Activated T-helper 1 cell treated with anti-CD3 and anti-CD28 coated beads, Interleukin-2, amount 50 U/mL, for 16 hours (primary cell): ENCODE data around the gene MBNL1.
"Not testable (repeated sequence)": the region's sequence is repeated elsewhere in the genome, so short reads cannot be mapped to it uniquely, and the experiment has no call there.

ENCODE experiments used
- DNase-seq, 2 donors: peaks; one replicate each; pipeline ENCODE4 v3.0.0-alpha.2; 2020; ENCODE audit warnings: low read depth in 1 of 2, low spot score in 1 of 2

MBNL1 gene

DNA sequence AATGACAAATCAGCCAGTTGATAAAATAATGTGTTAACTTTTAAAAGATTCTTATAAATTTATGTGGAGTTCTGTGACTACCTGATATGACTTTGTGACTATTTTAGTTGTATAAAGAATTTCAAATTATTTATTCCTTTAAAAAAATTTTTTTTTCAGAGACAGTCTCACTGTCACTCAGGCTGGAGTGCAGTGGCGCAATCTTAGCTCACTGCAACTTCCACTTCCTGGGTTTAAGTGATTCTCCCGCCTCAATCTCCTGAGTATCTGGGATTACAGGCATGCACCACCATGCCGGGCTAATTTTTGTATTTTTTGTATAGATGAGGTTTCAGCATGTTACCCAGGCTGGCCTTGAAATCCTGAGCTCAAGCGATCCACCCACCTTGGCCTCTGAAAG, 48.5 kb downstream of the MBNL1 start:
- no peak for DNase-seq

GRCh38 chr3:152317956-152318355, 49.2 kb downstream of the MBNL1 start:
- DNase-seq, result no peak

- DNase-seq, result no peak
Measured at GRCh38 chr3:152318512-152318911, 49.8 kb downstream of the MBNL1 start.

GRCh38 chr3:152319256-152319655, 50.5 kb downstream of the MBNL1 start:
- no peak for DNase-seq

DNA sequence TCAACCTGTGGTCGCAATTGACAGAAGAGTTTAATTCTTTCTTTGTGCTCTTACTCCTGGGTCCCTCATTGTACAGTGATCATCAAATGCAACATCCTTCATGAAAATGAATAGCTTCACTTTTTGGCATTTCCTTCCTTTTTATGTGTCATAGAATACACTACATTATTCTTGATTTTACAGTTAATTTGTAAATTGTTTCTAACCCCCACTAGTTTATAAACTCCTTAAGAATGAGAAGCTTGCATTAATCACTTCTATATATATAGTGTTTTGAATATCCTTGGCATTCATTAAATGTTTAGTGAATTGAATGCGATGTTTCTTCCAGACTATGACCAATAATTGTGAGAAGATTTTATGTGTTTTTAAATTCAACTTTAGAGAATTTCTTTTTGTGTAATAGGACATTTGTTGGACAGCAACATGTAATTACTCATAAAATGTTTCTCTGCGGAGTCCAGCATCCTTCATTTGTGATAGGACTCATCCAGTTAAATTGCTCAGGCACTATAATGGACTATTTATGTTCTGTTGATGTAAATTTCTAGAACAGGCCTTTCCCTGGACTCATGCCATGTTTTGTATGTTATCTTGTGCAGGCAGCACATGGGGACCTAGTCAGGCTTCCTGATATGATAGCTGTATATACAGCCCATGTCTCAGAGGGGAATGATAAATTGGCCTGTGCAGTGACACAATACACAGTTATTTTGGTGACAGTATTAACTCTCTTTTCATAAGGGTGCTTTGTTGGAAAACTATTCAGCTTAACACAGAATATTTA, 51.3 kb downstream of the MBNL1 start:
- DNase-seq, result no peak

DNA sequence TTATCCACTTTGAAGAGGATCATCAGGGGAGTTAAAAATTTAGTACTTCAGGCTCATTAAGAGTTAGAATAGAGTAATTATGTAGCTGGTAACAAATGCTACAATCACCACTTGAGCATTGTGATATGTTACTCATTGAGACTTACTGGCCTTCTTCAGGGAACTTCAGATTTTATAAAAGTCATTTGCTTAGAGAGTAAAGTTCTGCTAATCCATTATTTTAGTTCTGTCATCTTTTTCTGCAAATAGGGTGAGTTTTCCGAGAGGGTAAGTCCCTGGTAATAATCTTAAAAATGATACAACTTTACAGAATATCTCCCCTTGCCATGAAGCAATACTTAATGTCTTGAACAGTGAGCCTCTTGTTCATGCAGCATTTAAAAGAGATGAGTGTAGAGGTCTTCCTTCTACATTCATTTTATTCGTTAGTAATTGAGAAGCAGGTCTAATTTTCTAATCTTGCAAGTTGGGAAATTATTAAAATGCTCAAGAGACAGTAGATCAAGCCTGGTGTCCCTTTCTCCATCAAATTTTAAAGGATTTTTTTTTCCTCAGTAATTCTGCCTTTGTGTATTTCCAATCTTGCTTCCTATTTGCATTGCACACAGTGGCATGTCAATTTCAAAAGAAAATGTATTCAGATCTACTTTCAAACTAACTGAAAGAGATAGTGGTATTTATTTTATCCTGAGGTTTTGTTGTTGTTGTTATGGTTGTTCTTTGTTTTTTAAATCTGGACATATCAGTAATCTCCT, 52.6 kb downstream of the MBNL1 start:
- DNase-seq, result no peak

GRCh38 chr3:152321955-152322377, 53.2 kb downstream of the MBNL1 start:
- DNase-seq, result no peak

GRCh38 chr3:152322756-152323155, 54.0 kb downstream of the MBNL1 start:
- DNase-seq, result no peak

DNA sequence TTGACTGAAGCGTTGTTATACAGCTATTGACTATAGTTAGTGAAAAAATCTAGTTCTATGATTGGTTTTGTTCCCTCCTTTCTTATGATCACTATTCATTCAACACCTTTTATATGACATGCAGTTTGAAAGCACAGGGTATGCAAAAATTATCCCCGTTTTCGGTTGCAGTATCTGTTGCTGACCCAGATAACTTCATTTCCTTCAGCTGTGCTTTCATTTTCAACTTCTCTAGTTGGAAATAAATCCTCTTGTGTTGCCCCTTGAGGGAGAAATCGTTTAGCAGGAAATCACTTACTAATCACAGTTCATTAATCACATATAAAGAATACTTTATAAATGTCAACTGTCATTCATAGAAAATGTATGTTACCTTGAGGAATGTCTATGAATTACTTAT, 55.1 kb downstream of the MBNL1 start:
- no peak for DNase-seq

DNA sequence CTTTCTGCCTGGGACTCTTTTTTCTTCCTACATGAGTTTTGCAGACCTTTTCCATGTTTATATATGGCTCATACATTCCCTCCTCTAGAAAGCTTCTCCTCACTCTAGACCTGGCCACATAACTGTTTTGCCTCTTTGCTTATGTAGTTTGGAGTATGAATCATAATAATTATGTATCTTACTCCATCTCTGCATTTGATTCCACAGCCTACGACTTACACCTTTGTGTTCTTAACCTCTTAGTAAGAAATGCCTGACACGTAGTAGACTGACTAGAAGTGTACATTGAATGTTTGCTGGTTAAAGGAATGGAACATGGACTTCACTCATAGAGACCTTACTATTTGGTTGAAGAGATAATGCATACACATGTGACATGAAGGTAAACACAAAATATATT, 56.4 kb downstream of the MBNL1 start:
- no peak for DNase-seq

GRCh38 chr3:152327203-152327602, 58.5 kb downstream of the MBNL1 start:
- no peak for DNase-seq

GRCh38 chr3:152328841-152329240, 60.1 kb downstream of the MBNL1 start:
- no peak for DNase-seq

DNA sequence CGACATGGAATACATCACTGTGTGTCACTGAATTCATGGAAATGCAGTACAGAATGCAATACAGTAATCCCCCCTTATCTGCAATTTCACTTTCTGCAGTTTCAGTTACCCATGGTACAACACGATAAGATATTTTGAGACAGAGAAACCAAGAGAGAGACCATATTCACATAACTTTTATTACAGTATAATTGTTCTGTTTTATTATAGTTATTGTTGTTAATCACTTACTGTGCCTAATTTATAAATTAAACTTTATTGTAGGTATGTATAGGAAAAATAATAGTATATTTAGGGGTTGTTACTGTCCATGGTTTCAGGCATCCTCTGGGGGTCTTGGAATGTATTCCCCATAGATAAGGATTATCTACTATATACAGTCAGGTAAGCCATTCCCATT, 61.8 kb downstream of the MBNL1 start:
- no peak for DNase-seq

DNA sequence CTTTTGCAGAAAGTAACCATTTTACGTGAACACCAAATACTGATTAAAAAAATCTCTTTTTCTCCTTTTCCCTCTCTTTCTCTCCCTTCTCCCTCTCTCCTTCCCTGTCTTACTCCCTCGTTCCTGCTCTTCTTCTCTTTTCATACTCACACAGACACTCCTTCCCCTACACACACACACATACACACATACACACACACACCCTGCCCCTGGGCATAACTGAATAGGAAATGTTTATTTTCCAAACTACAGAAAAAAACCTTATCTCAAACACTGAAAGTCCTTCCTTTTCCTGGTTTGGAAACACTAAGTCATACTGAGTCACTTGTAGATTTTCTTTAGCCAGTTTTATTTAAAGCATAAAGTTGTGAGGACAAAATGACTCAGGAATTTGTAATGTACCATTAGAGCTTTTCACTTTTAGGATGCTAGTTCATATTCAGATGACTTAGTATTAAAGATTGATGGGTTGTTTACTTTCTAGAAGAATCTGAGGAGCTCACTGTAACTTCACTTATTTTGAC, 62.4 kb downstream of the MBNL1 start:
- DNase-seq, result no peak

DNA sequence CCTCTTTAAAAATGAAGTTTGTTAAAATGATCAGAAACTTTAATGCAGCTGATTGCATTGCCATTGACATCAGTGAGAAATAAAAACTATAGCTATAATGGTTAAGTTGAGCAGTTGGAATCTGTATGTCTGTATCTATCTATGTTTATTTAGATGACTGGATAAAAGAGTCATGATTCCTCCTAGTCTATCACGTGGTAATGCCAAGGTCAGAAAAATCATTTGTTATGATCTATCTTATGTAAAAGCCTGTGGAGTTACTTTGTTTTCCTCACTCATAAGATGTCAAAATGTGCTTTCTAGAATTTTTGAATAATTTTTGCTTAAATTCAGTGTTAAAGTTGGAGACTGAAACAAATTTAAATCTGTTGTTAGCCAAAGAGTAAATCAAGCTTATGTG, 63.3 kb downstream of the MBNL1 start:
- no peak for DNase-seq

DNA sequence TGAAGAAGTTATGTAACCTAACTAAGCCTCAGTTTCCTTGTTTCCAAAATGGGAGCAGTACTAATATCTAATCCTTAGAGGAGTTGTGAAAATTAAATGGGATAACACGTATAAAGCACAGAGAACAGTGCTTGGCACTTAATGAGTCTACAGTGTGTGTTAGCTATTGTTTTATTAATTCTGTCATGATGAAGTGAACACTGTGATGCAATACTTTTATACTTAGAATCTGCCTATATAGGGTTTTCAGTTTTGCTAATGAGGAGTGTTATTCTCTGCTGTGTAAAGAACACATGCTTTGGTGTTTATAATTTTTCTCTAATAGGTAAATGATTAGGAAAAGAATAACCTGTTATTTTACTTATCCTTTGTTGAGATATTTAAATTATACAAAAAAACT, 65.2 kb downstream of the MBNL1 start:
- no peak for DNase-seq

DNA sequence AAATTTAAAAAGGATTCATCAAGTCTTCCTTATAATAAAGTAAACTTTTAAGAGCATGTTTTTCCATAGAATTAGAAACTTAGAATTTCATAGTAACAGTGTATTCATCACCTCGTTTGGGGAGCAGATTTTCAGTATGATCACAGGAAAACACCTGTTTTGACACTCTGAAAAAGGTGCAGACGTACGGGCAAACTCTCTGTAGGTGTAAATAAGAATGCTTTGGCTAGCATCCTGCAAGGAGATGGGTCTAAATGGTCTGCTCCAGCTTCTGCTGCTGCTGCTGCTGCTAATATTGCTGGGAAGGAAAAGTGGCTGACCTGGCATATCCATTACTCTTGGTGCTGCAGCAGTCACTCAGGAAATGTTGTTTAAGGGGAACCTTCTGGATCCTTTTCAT, 66.0 kb downstream of the MBNL1 start:
- no peak for DNase-seq

DNA sequence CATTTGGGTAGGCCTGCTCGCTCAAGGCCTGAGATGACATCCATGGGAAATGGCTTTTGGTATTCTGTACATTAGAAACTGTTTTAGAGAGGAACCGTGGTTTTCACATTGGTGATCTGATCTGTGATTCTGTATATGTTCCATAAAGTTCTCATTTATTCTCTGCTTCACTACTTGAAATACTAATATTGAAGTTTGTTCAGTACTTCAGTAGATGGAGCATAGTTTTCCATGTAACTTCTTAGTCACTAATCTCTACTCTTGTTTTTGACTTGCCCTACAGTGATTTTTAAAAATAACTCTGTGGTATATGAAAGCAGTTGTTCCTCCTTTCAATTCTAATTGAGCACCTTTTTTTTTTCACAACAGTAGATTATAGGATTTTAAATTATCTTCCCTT, 66.5 kb downstream of the MBNL1 start:
- DNase-seq, result no peak

- DNase-seq, result not testable (repeated sequence)
Measured at GRCh38 chr3:152337337-152337736, 68.6 kb downstream of the MBNL1 start.

- no peak for DNase-seq
Measured at GRCh38 chr3:152338159-152338720, 69.5 kb downstream of the MBNL1 start.

DNA sequence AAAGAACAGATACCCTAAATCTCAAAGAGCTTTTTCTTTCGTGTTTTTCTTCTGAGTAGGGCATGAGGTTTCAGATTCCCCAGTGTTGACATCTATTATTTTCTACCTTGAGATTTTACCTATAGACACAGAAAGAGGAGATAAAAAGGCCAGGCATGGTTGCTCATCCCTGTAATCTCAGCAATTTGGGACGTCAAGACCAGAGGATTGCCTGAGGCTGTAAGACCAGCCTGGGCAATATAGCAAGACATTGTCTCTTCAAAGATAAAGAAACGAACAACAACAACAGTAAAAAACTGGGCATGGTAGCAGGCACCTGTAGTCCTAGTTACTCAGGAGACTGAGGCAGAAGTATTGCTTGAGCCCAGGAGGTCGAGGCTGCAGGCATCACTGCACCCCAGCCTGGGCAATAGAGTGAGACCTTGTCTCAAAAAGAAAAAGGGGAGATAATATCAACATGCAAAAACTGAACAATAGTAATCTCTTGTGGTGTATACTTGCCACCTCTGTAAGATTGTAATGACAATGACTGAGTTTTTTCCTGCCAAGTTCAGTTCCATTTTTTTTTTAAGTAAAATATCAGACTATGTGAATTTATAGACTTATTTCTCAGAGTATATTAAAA, 71.3 kb downstream of the MBNL1 start:
- no peak for DNase-seq

GRCh38 chr3:152345233-152345632, 76.5 kb downstream of the MBNL1 start:
- DNase-seq, result no peak
